Measurements from ENCODE around the gene EDIL3.
"Not testable (repeated sequence)": the region's sequence is repeated elsewhere in the genome, so short reads cannot be mapped to it uniquely, and the experiment has no call there.

The EDIL3 gene

GRCh38 chr5:84298628-84299027, 86.1 kb downstream of the EDIL3 start:
- DNase-seq: no peak

GRCh38 chr5:84297641-84298040, 87.0 kb downstream of the EDIL3 start:
- not testable (repeated sequence) for DNase-seq

GRCh38 chr5:84292788-84293653, 91.7 kb downstream of the EDIL3 start:
- DNase-seq: no peak

- DNase-seq: peak in 1 of 2 donors; percentile 86
Measured at GRCh38 chr5:84292000-84292642, 92.6 kb downstream of the EDIL3 start.

GRCh38 chr5:84290673-84291072, 94.0 kb downstream of the EDIL3 start:
- DNase-seq: no peak

GRCh38 chr5:84290161-84290560, 94.5 kb downstream of the EDIL3 start:
- no peak for DNase-seq

- no peak for DNase-seq
Measured at GRCh38 chr5:84287951-84288350, 96.7 kb downstream of the EDIL3 start.

- DNase-seq: no peak
Measured at GRCh38 chr5:84286662-84287061, 98.0 kb downstream of the EDIL3 start.

- no peak for DNase-seq
Measured at GRCh38 chr5:84285641-84286637, 98.7 kb downstream of the EDIL3 start.

GRCh38 chr5:84281383-84281782, 103.3 kb downstream of the EDIL3 start:
- no peak for DNase-seq

- DNase-seq: no peak
Measured at GRCh38 chr5:84279234-84279633, 105.4 kb downstream of the EDIL3 start.

GRCh38 chr5:84275609-84276008, 109.1 kb downstream of the EDIL3 start:
- no peak for DNase-seq

- DNase-seq: peak in 1 of 2 donors; percentile 10
Measured at GRCh38 chr5:84274585-84275468, 109.9 kb downstream of the EDIL3 start.

- no peak for DNase-seq
Measured at GRCh38 chr5:84273517-84273883, 111.2 kb downstream of the EDIL3 start.

GRCh38 chr5:84272771-84273516, 111.7 kb downstream of the EDIL3 start:
- no peak for DNase-seq

- DNase-seq: no peak
Measured at GRCh38 chr5:84265739-84266550, 118.7 kb downstream of the EDIL3 start.

GRCh38 chr5:84265130-84265529, 119.5 kb downstream of the EDIL3 start:
- DNase-seq: no peak

GRCh38 chr5:84260939-84261338, 123.7 kb downstream of the EDIL3 start:
- DNase-seq: no peak

- DNase-seq: no peak
Measured at GRCh38 chr5:84260140-84260539, 124.5 kb downstream of the EDIL3 start.
